ENCODE measurements around the gene HES4. TPM values are rescaled to one million over a fixed set of nuclear protein-coding genes. Genes with fewer than 3 reads are reported as not detected.

Gene HES4
- total RNA-seq, 2 experiments from 2014 or later = 5.7 to 9.0 TPM

- ATAC-seq (no peak), DNase-seq (no peak)
- Mint-ChIP-seq H3K4me1 (ENCODE audit: low read depth) (peaks cover 2% of the 10 kb centered on the region), H3K27me3 (no peaks in the 10 kb centered on the region), H3K36me3 (ENCODE audit: low read depth) (no peaks in the 10 kb centered on the region), H3K4me3 (no peak overlapping the region), H3K27ac (no peak overlapping the region), H3K9me3 (no peaks in the 10 kb centered on the region)
- CTCF ChIA-PET = interaction anchor here (1.3 kb wide), 2 partner anchors 34 to 39 kb away, joined by 3 to 7 read pairs; no protein-coding TSS in a partner anchor
- TF ChIP-seq CTCF (IDR thresholded peaks at IDR 0.05) = no peak
- POLR2A ChIA-PET = interaction anchor here (1.6 kb wide), 1 partner anchor 38 kb away, joined by 5 read pairs; no protein-coding TSS in a partner anchor
- intact Hi-C loops (cut with micrococcal nuclease) = no loop called here
Measured at GRCh38 chr1:1024771-1025699, 25.1 kb upstream of the HES4 start.

- no peaks in the 10 kb centered on the region for H3K27me3 Mint-ChIP-seq
- H3K4me3 Mint-ChIP-seq = no peak overlapping the region
- CTCF ChIA-PET = interaction anchor here (1.3 to 1.4 kb wide), 3 partner anchors 35 to 86 kb away, joined by 3 to 7 read pairs (median 3); no protein-coding TSS in a partner anchor
- POLR2A ChIA-PET = interaction anchor here (1.6 kb wide), 1 partner anchor 39 kb away, joined by 5 read pairs; no protein-coding TSS in a partner anchor
- TF ChIP-seq CTCF (IDR thresholded peaks at IDR 0.05) = no peak
- H3K36me3 Mint-ChIP-seq (ENCODE audit: low read depth) = no peaks in the 10 kb centered on the region
- no peak overlapping the region for H3K27ac Mint-ChIP-seq
- DNase-seq (no peak), ATAC-seq (no peak)
- H3K4me1 Mint-ChIP-seq (ENCODE audit: low read depth) = peaks cover 2% of the 10 kb centered on the region
- intact Hi-C loops (cut with micrococcal nuclease) = no loop called here
- no peaks in the 10 kb centered on the region for H3K9me3 Mint-ChIP-seq
Measured at GRCh38 chr1:1024149-1024770, 24.4 kb upstream of the HES4 start.

- POLR2A ChIA-PET = interaction anchor here (1.6 kb wide), 1 partner anchor 40 kb away, joined by 5 read pairs; no protein-coding TSS in a partner anchor
- intact Hi-C loops (cut with micrococcal nuclease) = no loop called here
- H3K27me3 Mint-ChIP-seq = no peaks in the 10 kb centered on the region
Measured at GRCh38 chr1:1023700-1024099, 23.8 kb upstream of the HES4 start.

GRCh38 chr1:1022302-1023009, 22.6 kb upstream of the HES4 start:
- intact Hi-C loops (cut with micrococcal nuclease) = no loop called here
- ChIA-PET POLR2A (interaction anchor here (0.5 to 1.3 kb wide), 4 partner anchors 9 to 383 kb away, joined by 3 to 5 read pairs (median 4); no protein-coding TSS in a partner anchor), CTCF (interaction anchor here (0.9 to 3.4 kb wide), 2 partner anchors 21 to 28 kb away, joined by 3 to 14 read pairs; no protein-coding TSS in a partner anchor)
- Mint-ChIP-seq H3K4me3 (no peak overlapping the region), H3K9me3 (no peaks in the 10 kb centered on the region), H3K27ac (no peak overlapping the region), H3K36me3 (ENCODE audit: low read depth) (no peaks in the 10 kb centered on the region), H3K4me1 (ENCODE audit: low read depth) (peaks cover 3% of the 10 kb centered on the region), H3K27me3 (no peaks in the 10 kb centered on the region)
- TF ChIP-seq CTCF (IDR thresholded peaks at IDR 0.05) = no peak
- ATAC-seq = no peak
- DNase-seq = no peak

More at GRCh38 chr1:1023700-1024099, 23.8 kb upstream of the HES4 start:
- CTCF ChIA-PET = interaction anchor here (0.8 to 1.4 kb wide), 4 partner anchors 9 to 86 kb away, joined by 3 to 7 read pairs (median 3); no protein-coding TSS in a partner anchor
- Mint-ChIP-seq H3K36me3 (ENCODE audit: low read depth) (no peaks in the 10 kb centered on the region), H3K27ac (no peak overlapping the region), H3K4me3 (no peak overlapping the region), H3K9me3 (no peaks in the 10 kb centered on the region), H3K4me1 (ENCODE audit: low read depth) (peaks cover 2% of the 10 kb centered on the region)
- DNase-seq (no peak), ATAC-seq (no peak)
- TF ChIP-seq CTCF (IDR thresholded peaks at IDR 0.05) = no peak
